ENCODE results near the gene OPTC. TPM values are rescaled to one million over a fixed set of nuclear protein-coding genes. Genes with fewer than 3 reads are reported as not detected.

Gene OPTC
- total RNA-seq, 1 donor from 2014 or later = 0.36 TPM

DNA sequence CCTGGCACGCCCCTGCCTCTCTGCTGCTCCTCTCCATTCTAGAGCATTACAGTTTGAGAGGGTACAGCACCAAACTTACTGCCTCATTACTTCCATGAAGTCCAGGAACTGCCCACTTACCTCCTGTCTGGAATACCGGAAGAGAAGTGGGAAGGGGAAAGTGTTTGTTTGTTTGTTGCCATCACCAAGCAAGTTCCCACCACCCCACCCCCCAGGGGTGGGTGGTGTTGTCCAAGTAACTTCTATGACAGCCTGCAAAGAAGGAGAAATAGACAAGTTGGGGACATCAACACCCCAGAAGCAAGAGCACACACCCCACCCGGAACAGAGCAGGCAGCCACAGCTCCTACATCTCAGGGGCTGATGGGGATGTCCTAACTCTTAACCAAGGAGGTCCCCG is 18.0 kb downstream of the OPTC start:
- H3K27ac Mint-ChIP-seq (ENCODE audit: unreplicated experiment) = peak overlapping the region; percentile 89
- H3K4me1 Mint-ChIP-seq (ENCODE audit: unreplicated experiment) = peaks cover 79% of the 10 kb centered on the region

DNA sequence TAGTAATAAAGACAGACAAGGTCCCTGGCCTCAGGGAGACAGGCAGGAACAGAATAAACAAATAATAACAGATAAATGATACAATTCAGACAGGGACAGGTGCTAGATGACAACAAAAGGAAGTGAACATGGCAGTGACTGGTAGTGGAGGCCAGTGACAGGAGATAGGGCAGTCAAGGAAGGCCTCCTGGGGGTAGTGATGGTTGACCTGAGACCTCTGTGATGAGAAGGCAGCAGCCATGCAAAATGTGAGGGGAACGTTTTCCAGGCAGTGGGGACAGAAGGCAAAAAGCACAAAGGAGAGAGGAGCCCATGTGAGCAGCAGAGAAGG is 18.5 kb downstream of the OPTC start:
- Mint-ChIP-seq H3K27ac (ENCODE audit: unreplicated experiment) (peak overlapping the region; percentile 89), H3K36me3 (ENCODE audit: low read depth, unreplicated experiment) (no peaks in the 10 kb centered on the region), H3K27me3 (ENCODE audit: unreplicated experiment) (peaks cover 19% of the 10 kb centered on the region), H3K4me1 (ENCODE audit: unreplicated experiment) (peaks cover 75% of the 10 kb centered on the region), H3K4me3 (ENCODE audit: unreplicated experiment) (peak overlapping the region; percentile 30), H3K9me3 (ENCODE audit: unreplicated experiment) (no peaks in the 10 kb centered on the region)
- no peak for DNase-seq (ENCODE audit: low spot score)
- TF ChIP-seq, protein P1, sequence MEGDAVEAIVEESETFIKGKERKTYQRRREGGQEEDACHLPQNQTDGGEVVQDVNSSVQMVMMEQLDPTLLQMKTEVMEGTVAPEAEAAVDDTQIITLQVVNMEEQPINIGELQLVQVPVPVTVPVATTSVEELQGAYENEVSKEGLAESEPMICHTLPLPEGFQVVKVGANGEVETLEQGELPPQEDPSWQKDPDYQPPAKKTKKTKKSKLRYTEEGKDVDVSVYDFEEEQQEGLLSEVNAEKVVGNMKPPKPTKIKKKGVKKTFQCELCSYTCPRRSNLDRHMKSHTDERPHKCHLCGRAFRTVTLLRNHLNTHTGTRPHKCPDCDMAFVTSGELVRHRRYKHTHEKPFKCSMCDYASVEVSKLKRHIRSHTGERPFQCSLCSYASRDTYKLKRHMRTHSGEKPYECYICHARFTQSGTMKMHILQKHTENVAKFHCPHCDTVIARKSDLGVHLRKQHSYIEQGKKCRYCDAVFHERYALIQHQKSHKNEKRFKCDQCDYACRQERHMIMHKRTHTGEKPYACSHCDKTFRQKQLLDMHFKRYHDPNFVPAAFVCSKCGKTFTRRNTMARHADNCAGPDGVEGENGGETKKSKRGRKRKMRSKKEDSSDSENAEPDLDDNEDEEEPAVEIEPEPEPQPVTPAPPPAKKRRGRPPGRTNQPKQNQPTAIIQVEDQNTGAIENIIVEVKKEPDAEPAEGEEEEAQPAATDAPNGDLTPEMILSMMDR (IDR thresholded peaks at IDR 0.05; ENCODE audit: unreplicated experiment) = no peak

More for the DNA sequence above, 18.0 kb downstream of the OPTC start:
- peaks cover 19% of the 10 kb centered on the region for H3K27me3 Mint-ChIP-seq (ENCODE audit: unreplicated experiment)
- TF ChIP-seq, protein P1 (IDR thresholded peaks at IDR 0.05; ENCODE audit: unreplicated experiment) = no peak
- H3K4me3 Mint-ChIP-seq (ENCODE audit: unreplicated experiment) = peak overlapping the region; percentile 68
- no peak for DNase-seq (ENCODE audit: low spot score)
- no peaks in the 10 kb centered on the region for H3K36me3 Mint-ChIP-seq (ENCODE audit: low read depth, unreplicated experiment)
- H3K9me3 Mint-ChIP-seq (ENCODE audit: unreplicated experiment) = no peaks in the 10 kb centered on the region

DNA sequence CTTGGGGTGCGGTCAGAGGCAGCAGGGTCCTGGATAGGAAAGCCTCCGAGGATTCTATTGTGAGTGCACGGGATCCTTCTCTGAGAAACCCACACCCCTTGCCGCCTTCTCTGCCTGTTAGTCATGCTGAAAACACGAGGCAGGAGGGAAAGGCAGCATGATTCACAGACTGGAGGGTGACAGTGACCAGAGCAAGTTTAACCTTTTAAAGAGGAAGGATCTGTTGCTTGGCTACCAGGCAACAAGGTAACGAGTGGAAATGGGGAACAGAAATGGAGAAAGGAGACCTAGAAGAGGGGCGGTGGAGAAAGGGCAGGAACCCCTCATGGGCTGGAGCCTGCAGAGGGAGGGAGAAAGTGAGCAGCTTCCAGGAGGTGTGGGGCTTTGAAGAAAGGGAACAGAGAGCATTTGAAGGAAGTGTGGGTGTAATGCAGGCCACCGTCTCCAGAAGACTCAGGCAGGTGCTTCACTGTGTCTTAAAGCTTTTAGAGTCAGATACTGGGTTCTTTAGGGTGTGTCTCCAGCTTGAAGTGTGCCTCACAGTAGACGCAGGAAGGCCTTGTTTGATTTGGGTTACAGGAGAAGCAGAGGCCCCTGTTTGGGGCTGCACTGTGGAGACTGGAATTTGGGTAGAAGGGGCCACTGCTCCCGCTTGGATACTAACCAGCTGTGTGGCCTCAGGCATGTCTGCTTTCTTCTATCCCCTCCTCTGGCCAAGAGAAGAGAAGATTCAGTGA is 19.1 kb downstream of the OPTC start:
- Mint-ChIP-seq H3K27me3 (ENCODE audit: unreplicated experiment) (peaks cover 19% of the 10 kb centered on the region), H3K4me3 (ENCODE audit: unreplicated experiment) (peak overlapping the region; percentile 30), H3K9me3 (ENCODE audit: unreplicated experiment) (no peaks in the 10 kb centered on the region), H3K4me1 (ENCODE audit: unreplicated experiment) (peaks cover 71% of the 10 kb centered on the region), H3K36me3 (ENCODE audit: low read depth, unreplicated experiment) (no peaks in the 10 kb centered on the region), H3K27ac (ENCODE audit: unreplicated experiment) (peak overlapping the region; percentile 89)
- TF ChIP-seq, protein P1 (IDR thresholded peaks at IDR 0.05; ENCODE audit: unreplicated experiment) = no peak
- DNase-seq (ENCODE audit: low spot score) = no peak

DNA sequence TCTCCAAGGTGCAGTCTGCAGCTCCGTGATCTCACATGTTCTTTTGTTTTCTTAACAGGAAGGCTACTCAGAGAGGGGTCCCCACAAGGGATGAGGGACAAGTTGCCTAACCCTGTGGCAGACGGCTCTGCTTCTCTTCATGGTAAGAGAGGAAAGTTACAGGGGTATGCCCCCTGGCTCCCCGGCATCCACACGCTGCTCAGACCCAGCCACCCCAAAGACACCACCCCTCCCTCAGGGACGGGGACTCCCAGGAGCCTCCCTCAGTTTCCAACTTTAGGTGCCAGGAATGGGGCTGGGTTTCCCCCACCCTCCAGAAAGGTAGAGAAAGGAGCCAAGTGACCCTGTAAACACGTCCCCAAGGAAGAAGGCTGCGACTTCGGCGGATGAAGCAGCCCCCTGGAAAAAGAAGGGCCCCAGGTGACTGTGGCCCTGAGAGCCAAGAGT is 19.7 kb downstream of the OPTC start:
- Mint-ChIP-seq H3K27ac (ENCODE audit: unreplicated experiment) (no peak overlapping the region), H3K4me3 (ENCODE audit: unreplicated experiment) (no peak overlapping the region), H3K4me1 (ENCODE audit: unreplicated experiment) (peaks cover 67% of the 10 kb centered on the region), H3K27me3 (ENCODE audit: unreplicated experiment) (peaks cover 17% of the 10 kb centered on the region), H3K36me3 (ENCODE audit: low read depth, unreplicated experiment) (no peaks in the 10 kb centered on the region), H3K9me3 (ENCODE audit: unreplicated experiment) (no peaks in the 10 kb centered on the region)
- no peak for DNase-seq (ENCODE audit: low spot score)
- TF ChIP-seq, protein P1 (IDR thresholded peaks at IDR 0.05; ENCODE audit: unreplicated experiment) = no peak

DNA sequence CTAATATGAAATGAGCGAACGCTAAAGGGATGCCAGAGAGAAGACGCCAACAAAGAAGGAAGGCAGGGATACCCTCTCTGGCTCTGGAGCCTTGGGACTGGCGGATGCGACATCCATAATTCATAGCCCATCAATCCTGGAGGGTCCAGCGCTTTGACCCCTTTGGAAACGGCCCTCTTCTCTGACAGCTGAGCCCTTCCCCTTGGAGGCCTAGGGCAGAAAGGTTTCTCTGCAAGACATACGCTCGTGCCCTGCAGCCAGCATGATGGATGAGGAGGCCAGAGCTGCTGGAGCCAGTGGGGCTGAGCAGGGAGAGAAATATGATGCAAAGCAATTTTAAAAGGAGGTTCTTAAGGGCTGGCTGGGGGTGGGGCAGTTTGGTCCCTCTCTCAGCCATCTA is 22.2 kb downstream of the OPTC start:
- H3K36me3 Mint-ChIP-seq (ENCODE audit: low read depth, unreplicated experiment) = no peaks in the 10 kb centered on the region

More for the DNA sequence above, 22.2 kb downstream of the OPTC start:
- TF ChIP-seq, protein P1 (IDR thresholded peaks at IDR 0.05; ENCODE audit: unreplicated experiment) = no peak
- H3K9me3 Mint-ChIP-seq (ENCODE audit: unreplicated experiment) = no peaks in the 10 kb centered on the region
- H3K4me1 Mint-ChIP-seq (ENCODE audit: unreplicated experiment) = peaks cover 49% of the 10 kb centered on the region
- no peak for DNase-seq (ENCODE audit: low spot score)
- H3K4me3 Mint-ChIP-seq (ENCODE audit: unreplicated experiment) = no peak overlapping the region
- peaks cover 12% of the 10 kb centered on the region for H3K27me3 Mint-ChIP-seq (ENCODE audit: unreplicated experiment)
- H3K27ac Mint-ChIP-seq (ENCODE audit: unreplicated experiment) = no peak overlapping the region
